Middle frontal gyrus (tissue), 1 donor: ENCODE data around the gene MAP4.
A peak's percentile ranks its signal among the peaks of the same experiment; 100 is the strongest.
"Not testable (repeated sequence)": the region's sequence is repeated elsewhere in the genome, so short reads cannot be mapped to it uniquely, and the experiment has no call there.

Source experiments
- DNase-seq: peaks from one replicate; pipeline ENCODE4 v3.0.0-alpha.2; 2015; ENCODE audit warnings: low spot score; ENCODE audit errors: extremely low spot score

The MAP4 gene

GRCh38 chr3:47895241-47895640, 121.0 kb downstream of the MAP4 start:
- DNase-seq = no peak

- DNase-seq = no peak
These were observed 123.8 kb downstream of the MAP4 start for GRCh38 chr3:47892286-47893040.

GRCh38 chr3:47891613-47892005, 124.6 kb downstream of the MAP4 start:
- no peak for DNase-seq

GRCh38 chr3:47890828-47891612, 125.2 kb downstream of the MAP4 start:
- peak; percentile 29 for DNase-seq

GRCh38 chr3:47890126-47890827, 125.9 kb downstream of the MAP4 start:
- DNase-seq = no peak

GRCh38 chr3:47888986-47889757, 127.0 kb downstream of the MAP4 start:
- no peak for DNase-seq

GRCh38 chr3:47887991-47888390, 128.2 kb downstream of the MAP4 start:
- not testable (repeated sequence) for DNase-seq

GRCh38 chr3:47885168-47885567, 131.0 kb downstream of the MAP4 start:
- DNase-seq = no peak

GRCh38 chr3:47884603-47885002, 131.6 kb downstream of the MAP4 start:
- no peak for DNase-seq

GRCh38 chr3:47882338-47882737, 133.9 kb downstream of the MAP4 start:
- no peak for DNase-seq

- no peak for DNase-seq
These were observed 138.5 kb downstream of the MAP4 start for GRCh38 chr3:47877719-47878118.

- DNase-seq = no peak
These were observed 138.9 kb downstream of the MAP4 start for GRCh38 chr3:47877290-47877689.

GRCh38 chr3:47874913-47875312, 141.3 kb downstream of the MAP4 start:
- DNase-seq = no peak

- no peak for DNase-seq
These were observed 141.8 kb downstream of the MAP4 start for GRCh38 chr3:47874438-47874837.

- no peak for DNase-seq
These were observed 143.3 kb downstream of the MAP4 start for GRCh38 chr3:47872916-47873315.

- no peak for DNase-seq
These were observed 144.8 kb downstream of the MAP4 start for GRCh38 chr3:47871389-47871788.

- DNase-seq = no peak
These were observed 145.4 kb downstream of the MAP4 start for GRCh38 chr3:47870702-47871260.

GRCh38 chr3:47870156-47870555, 146.1 kb downstream of the MAP4 start:
- DNase-seq = no peak

GRCh38 chr3:47868306-47868705, 147.9 kb downstream of the MAP4 start:
- DNase-seq = no peak

- no peak for DNase-seq
These were observed 148.7 kb downstream of the MAP4 start for GRCh38 chr3:47867451-47868044.

- DNase-seq = no peak
These were observed 151.0 kb downstream of the MAP4 start for GRCh38 chr3:47865192-47865591.
